ENCODE measurements around the gene TGFBR3.

DNA sequence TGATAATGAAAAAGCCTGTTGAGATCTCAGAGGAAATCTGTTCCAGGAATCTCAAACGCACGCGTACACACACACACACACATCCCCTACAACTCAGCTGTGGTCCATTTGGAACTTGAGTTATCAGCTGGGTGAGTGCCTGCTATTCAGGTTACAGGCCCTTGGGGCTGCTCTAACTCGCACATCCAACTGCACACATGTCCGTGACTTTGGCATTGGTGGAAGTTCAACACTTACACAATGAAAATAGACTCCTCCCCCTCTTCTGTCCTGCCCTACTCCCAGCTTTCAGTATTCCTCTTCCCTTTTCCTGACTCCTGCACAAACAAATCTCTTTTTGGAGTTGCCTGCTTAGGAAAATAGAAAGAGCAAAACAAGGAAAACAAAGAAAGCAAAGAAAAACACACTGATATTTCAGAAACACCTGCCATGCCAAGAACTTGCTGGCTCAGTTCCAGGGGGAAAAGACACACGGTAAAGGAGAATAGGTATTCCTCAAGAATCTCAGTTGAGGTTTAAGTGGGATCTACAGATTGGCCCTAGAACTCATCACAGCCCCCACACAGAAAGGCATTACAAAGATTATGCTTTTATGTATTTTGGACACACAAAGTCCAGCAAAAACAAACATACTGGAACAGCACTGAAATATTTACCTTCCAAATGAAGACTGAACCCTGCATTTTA is 140.9 kb downstream of the TGFBR3 start:
- TF ChIP-seq, protein P1, sequence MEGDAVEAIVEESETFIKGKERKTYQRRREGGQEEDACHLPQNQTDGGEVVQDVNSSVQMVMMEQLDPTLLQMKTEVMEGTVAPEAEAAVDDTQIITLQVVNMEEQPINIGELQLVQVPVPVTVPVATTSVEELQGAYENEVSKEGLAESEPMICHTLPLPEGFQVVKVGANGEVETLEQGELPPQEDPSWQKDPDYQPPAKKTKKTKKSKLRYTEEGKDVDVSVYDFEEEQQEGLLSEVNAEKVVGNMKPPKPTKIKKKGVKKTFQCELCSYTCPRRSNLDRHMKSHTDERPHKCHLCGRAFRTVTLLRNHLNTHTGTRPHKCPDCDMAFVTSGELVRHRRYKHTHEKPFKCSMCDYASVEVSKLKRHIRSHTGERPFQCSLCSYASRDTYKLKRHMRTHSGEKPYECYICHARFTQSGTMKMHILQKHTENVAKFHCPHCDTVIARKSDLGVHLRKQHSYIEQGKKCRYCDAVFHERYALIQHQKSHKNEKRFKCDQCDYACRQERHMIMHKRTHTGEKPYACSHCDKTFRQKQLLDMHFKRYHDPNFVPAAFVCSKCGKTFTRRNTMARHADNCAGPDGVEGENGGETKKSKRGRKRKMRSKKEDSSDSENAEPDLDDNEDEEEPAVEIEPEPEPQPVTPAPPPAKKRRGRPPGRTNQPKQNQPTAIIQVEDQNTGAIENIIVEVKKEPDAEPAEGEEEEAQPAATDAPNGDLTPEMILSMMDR (IDR thresholded peaks at IDR 0.05) = no peak
- no peak for TF ChIP-seq SIN3A (IDR thresholded peaks at IDR 0.05; ENCODE audit: borderline replicate concordance, insufficient read depth, low read depth, low read length)

Data from Panc1 (cell line).